Brain microvascular endothelial cell (primary cell): ENCODE results near the gene ARSG.

Experiments used
- DNase-seq: peaks from one replicate; pipeline ENCODE4 v3.0.0-alpha.2; 2020
- H3K27ac ChIP-seq: fragments of 250-450 bp; sonication (Bioruptor Pico); 2 replicates; pipeline ENCODE4 v1.5.1; 2020; ENCODE audit warnings: mild to moderate bottlenecking, moderate library complexity
- H3K27me3 ChIP-seq: fragments of 250-450 bp; sonication (Bioruptor Pico); replicated peaks from 2 replicates; pipeline ENCODE4 v1.5.1; 2020; ENCODE audit warnings: mild to moderate bottlenecking
- H3K36me3 ChIP-seq: fragments of 250-450 bp; sonication (Bioruptor Pico); replicated peaks from 2 replicates; pipeline ENCODE4 v1.5.1; 2020; ENCODE audit warnings: mild to moderate bottlenecking
- H3K4me3 ChIP-seq: 2 replicates; pipeline ENCODE4 v1.5.1; 2011; ENCODE audit warnings: low read depth, mild to moderate bottlenecking, control low read depth, low read length, moderate library complexity
- CTCF ChIP-seq: IDR thresholded peaks from 2 replicates; pipeline ENCODE4 v1.5.1; 2011; ENCODE audit warnings: low read depth, mild to moderate bottlenecking, moderate library complexity, low read length, control low read depth, inconsistent platforms; ENCODE audit errors: missing control alignments
- in situ Hi-C: cut with HindIII; loops from 2 replicates; pipeline ENCODE4 v1.10.0; 2017; ENCODE audit warnings: low sequenced_read_pairs, low pct_ligation_motif_present

Gene ARSG

GRCh38 chr17:68424861-68425260 is 133.6 kb downstream of the ARSG start:
- Histone ChIP-seq H3K27me3 (no peaks in the 10 kb centered on the region), H3K27ac (no peak overlapping the region), H3K4me3 (no peak overlapping the region), H3K36me3 (peaks cover 51% of the 10 kb centered on the region)
- no peak for DNase-seq
- no peak for TF ChIP-seq CTCF
- in situ Hi-C loops: no loop called here

- in situ Hi-C loops: no loop called here
- Histone ChIP-seq H3K4me3 (no peak overlapping the region), H3K27me3 (no peaks in the 10 kb centered on the region), H3K27ac (no peak overlapping the region), H3K36me3 (peaks cover 51% of the 10 kb centered on the region)
- TF ChIP-seq CTCF: no peak
- no peak for DNase-seq
Observed at GRCh38 chr17:68425979-68426378, 134.7 kb downstream of the ARSG start.

DNA sequence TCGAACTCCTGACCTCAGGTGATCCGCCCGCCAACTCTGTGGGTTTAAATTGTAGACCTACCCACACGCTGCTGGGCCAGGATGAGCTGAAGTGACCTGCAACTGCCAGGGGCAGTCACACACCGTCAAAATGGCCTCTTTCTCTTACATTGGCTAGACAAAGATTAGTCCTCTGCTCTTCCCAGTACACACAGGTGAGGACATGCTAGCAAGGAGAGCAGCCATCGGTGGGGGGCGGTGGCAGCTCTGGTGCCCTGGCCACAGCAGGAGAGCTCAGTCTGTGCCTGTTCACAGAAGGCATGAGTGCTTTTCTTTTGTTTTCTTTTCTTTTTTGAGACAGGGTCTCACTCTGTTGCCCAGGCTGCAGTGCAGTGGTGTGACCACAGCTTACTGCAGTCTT is 136.3 kb downstream of the ARSG start:
- Histone ChIP-seq H3K4me3 (no peak overlapping the region), H3K36me3 (peaks cover 67% of the 10 kb centered on the region), H3K27me3 (no peaks in the 10 kb centered on the region), H3K27ac (no peak overlapping the region)
- no peak for TF ChIP-seq CTCF
- in situ Hi-C loops: no loop called here
- no peak for DNase-seq

GRCh38 chr17:68428498-68429172 is 137.3 kb downstream of the ARSG start:
- in situ Hi-C loops: no loop called here
- Histone ChIP-seq H3K4me3 (no peak overlapping the region), H3K27me3 (no peaks in the 10 kb centered on the region), H3K27ac (no peak overlapping the region), H3K36me3 (peaks cover 76% of the 10 kb centered on the region)
- TF ChIP-seq CTCF: no peak
- DNase-seq: no peak

GRCh38 chr17:68429881-68430280 is 138.6 kb downstream of the ARSG start:
- no peak for TF ChIP-seq CTCF
- in situ Hi-C loops: no loop called here
- Histone ChIP-seq H3K27ac (no peak overlapping the region), H3K36me3 (peaks cover 82% of the 10 kb centered on the region), H3K4me3 (no peak overlapping the region), H3K27me3 (no peaks in the 10 kb centered on the region)
- no peak for DNase-seq

DNA sequence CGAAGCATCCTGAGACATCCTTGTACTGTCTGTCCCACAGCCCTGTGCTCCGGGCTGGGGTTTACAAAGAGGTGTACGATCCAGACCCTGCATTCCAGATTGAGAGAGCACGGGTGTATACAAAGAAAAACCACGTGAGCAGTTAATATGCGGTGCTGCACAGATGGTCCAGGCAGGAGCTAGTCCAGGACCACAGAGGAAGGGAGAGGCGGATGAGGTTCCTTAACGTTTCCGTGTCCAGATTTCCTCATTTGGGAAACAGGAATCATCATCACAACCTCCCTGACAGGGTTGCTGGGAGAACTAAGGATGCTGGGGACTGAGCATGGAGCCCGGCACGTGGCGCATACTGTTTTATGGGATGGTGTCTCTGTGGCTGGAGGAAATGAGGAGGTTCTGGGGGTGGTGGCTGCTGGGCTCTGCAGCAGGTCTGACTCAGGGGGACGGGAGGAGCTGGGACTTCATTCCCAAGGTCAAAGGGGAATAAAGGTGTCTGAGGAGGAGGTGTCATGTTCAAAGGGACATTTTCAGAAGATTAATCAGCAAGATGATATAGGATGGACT is 139.8 kb downstream of the ARSG start:
- no peak for TF ChIP-seq CTCF
- H3K36me3 ChIP-seq: peaks cover 83% of the 10 kb centered on the region
- DNase-seq: no peak
- no peaks in the 10 kb centered on the region for H3K27me3 ChIP-seq
- in situ Hi-C loops: no loop called here
- no peak overlapping the region for H3K4me3 ChIP-seq
- no peak overlapping the region for H3K27ac ChIP-seq
